Measurements from ENCODE around the gene SOX8.

DNA sequence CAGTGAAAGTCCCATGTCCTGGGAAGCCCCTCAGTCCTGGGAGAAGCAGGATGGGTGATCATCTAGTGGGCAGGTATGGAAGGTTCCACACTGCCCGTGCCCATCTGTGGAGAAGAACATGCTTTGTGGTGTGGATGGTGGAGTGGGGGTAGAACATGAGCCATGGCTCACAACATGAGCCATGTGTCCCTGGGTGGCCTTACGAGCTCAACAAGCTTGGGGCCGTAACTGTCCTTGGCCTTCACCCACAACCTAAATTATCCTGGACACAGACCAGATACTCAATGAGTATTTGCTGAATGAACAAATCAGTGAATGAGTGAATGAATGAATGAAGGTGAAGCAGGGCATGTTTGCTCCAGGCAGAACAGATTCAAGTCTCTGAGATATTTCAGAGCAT lies 13.5 kb downstream of the SOX8 start:
- TF ChIP-seq, protein P1, sequence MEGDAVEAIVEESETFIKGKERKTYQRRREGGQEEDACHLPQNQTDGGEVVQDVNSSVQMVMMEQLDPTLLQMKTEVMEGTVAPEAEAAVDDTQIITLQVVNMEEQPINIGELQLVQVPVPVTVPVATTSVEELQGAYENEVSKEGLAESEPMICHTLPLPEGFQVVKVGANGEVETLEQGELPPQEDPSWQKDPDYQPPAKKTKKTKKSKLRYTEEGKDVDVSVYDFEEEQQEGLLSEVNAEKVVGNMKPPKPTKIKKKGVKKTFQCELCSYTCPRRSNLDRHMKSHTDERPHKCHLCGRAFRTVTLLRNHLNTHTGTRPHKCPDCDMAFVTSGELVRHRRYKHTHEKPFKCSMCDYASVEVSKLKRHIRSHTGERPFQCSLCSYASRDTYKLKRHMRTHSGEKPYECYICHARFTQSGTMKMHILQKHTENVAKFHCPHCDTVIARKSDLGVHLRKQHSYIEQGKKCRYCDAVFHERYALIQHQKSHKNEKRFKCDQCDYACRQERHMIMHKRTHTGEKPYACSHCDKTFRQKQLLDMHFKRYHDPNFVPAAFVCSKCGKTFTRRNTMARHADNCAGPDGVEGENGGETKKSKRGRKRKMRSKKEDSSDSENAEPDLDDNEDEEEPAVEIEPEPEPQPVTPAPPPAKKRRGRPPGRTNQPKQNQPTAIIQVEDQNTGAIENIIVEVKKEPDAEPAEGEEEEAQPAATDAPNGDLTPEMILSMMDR (IDR thresholded peaks at IDR 0.05), result no peak
- no peak for TF ChIP-seq POLR2A (IDR thresholded peaks at IDR 0.05)

Data from lower leg skin (tissue), 3 donors.